T-helper 1 cell treated with Interleukin-12 subunit alpha and Interleukin-12 subunit beta and Interleukin-4 antibody, amounts not matched to agents 30 μg/mL and 1 μg/mL, for 36 hours (primary cell): ENCODE measurements around the gene SORCS3.

Experiments
- H3K27ac Mint-ChIP-seq: one replicate; pipeline ENCODE4 v1.8.0; 2021; ENCODE audit warnings: mild to moderate bottlenecking, mixed read lengths
- H3K27me3 Mint-ChIP-seq: one replicate; pipeline ENCODE4 v1.8.0; 2021; ENCODE audit warnings: low read depth, mixed read lengths
- H3K36me3 Mint-ChIP-seq: one replicate; pipeline ENCODE4 v1.8.0; 2021; ENCODE audit warnings: low read depth, mixed read lengths
- H3K4me1 Mint-ChIP-seq: one replicate; pipeline ENCODE4 v1.8.0; 2021; ENCODE audit warnings: low read depth, mixed read lengths
- H3K4me3 Mint-ChIP-seq: one replicate; pipeline ENCODE4 v1.8.0; 2021; ENCODE audit warnings: mild to moderate bottlenecking, moderate library complexity, mixed read lengths
- H3K9me3 Mint-ChIP-seq: one replicate; pipeline ENCODE4 v1.8.0; 2021; ENCODE audit warnings: mixed read lengths

The SORCS3 gene

GRCh38 chr10:105145711-105146110 lies 504.6 kb downstream of the SORCS3 start:
- Mint-ChIP-seq H3K4me3 (no peak overlapping the region), H3K27me3 (no peaks in the 10 kb centered on the region), H3K27ac (no peak overlapping the region), H3K9me3 (no peaks in the 10 kb centered on the region), H3K4me1 (no peaks in the 10 kb centered on the region), H3K36me3 (no peaks in the 10 kb centered on the region)

- Mint-ChIP-seq H3K36me3 (no peaks in the 10 kb centered on the region), H3K9me3 (no peaks in the 10 kb centered on the region), H3K4me1 (no peaks in the 10 kb centered on the region), H3K27me3 (no peaks in the 10 kb centered on the region), H3K27ac (no peak overlapping the region), H3K4me3 (no peak overlapping the region)
Measured at GRCh38 chr10:105146436-105146835, 505.3 kb downstream of the SORCS3 start.

- Mint-ChIP-seq H3K4me3 (no peak overlapping the region), H3K4me1 (no peaks in the 10 kb centered on the region), H3K27ac (no peak overlapping the region), H3K27me3 (no peaks in the 10 kb centered on the region), H3K36me3 (no peaks in the 10 kb centered on the region), H3K9me3 (no peaks in the 10 kb centered on the region)
Measured at GRCh38 chr10:105148456-105148855, 507.4 kb downstream of the SORCS3 start.

GRCh38 chr10:105148921-105149320 lies 507.8 kb downstream of the SORCS3 start:
- Mint-ChIP-seq H3K4me3 (no peak overlapping the region), H3K36me3 (no peaks in the 10 kb centered on the region), H3K27me3 (no peaks in the 10 kb centered on the region), H3K4me1 (no peaks in the 10 kb centered on the region), H3K9me3 (no peaks in the 10 kb centered on the region), H3K27ac (no peak overlapping the region)

GRCh38 chr10:105149371-105149891 lies 508.3 kb downstream of the SORCS3 start:
- H3K27ac Mint-ChIP-seq = no peak overlapping the region
- no peaks in the 10 kb centered on the region for H3K9me3 Mint-ChIP-seq
- H3K36me3 Mint-ChIP-seq = no peaks in the 10 kb centered on the region
- H3K27me3 Mint-ChIP-seq = no peaks in the 10 kb centered on the region
- no peaks in the 10 kb centered on the region for H3K4me1 Mint-ChIP-seq
- no peak overlapping the region for H3K4me3 Mint-ChIP-seq

- H3K36me3 Mint-ChIP-seq = no peaks in the 10 kb centered on the region
Measured at GRCh38 chr10:105150259-105150880, 509.3 kb downstream of the SORCS3 start.

GRCh38 chr10:105154736-105155135 lies 513.6 kb downstream of the SORCS3 start:
- no peaks in the 10 kb centered on the region for H3K27me3 Mint-ChIP-seq
- H3K4me1 Mint-ChIP-seq = no peaks in the 10 kb centered on the region
- H3K4me3 Mint-ChIP-seq = no peak overlapping the region
- H3K27ac Mint-ChIP-seq = no peak overlapping the region
- no peaks in the 10 kb centered on the region for H3K36me3 Mint-ChIP-seq
- no peaks in the 10 kb centered on the region for H3K9me3 Mint-ChIP-seq

More at GRCh38 chr10:105150259-105150880, 509.3 kb downstream of the SORCS3 start:
- Mint-ChIP-seq H3K4me3 (no peak overlapping the region), H3K27ac (no peak overlapping the region), H3K4me1 (no peaks in the 10 kb centered on the region), H3K9me3 (no peaks in the 10 kb centered on the region), H3K27me3 (no peaks in the 10 kb centered on the region)

- H3K27me3 Mint-ChIP-seq = no peaks in the 10 kb centered on the region
- H3K4me1 Mint-ChIP-seq = no peaks in the 10 kb centered on the region
- no peaks in the 10 kb centered on the region for H3K36me3 Mint-ChIP-seq
- H3K9me3 Mint-ChIP-seq = no peaks in the 10 kb centered on the region
- H3K4me3 Mint-ChIP-seq = no peak overlapping the region
- no peak overlapping the region for H3K27ac Mint-ChIP-seq
Measured at GRCh38 chr10:105159268-105159667, 518.2 kb downstream of the SORCS3 start.

- no peaks in the 10 kb centered on the region for H3K27me3 Mint-ChIP-seq
- no peak overlapping the region for H3K27ac Mint-ChIP-seq
- H3K4me3 Mint-ChIP-seq = no peak overlapping the region
- H3K36me3 Mint-ChIP-seq = no peaks in the 10 kb centered on the region
- H3K4me1 Mint-ChIP-seq = no peaks in the 10 kb centered on the region
- H3K9me3 Mint-ChIP-seq = no peaks in the 10 kb centered on the region
Measured at GRCh38 chr10:105161149-105161548, 520.1 kb downstream of the SORCS3 start.

- H3K27ac Mint-ChIP-seq = no peak overlapping the region
- H3K4me3 Mint-ChIP-seq = no peak overlapping the region
- no peaks in the 10 kb centered on the region for H3K4me1 Mint-ChIP-seq
Measured at GRCh38 chr10:105161767-105162166, 520.7 kb downstream of the SORCS3 start.

GRCh38 chr10:105170521-105170920 lies 529.4 kb downstream of the SORCS3 start:
- Mint-ChIP-seq H3K36me3 (no peaks in the 10 kb centered on the region), H3K27ac (no peak overlapping the region), H3K9me3 (no peaks in the 10 kb centered on the region), H3K27me3 (no peaks in the 10 kb centered on the region), H3K4me1 (no peaks in the 10 kb centered on the region), H3K4me3 (no peak overlapping the region)

More at GRCh38 chr10:105161767-105162166, 520.7 kb downstream of the SORCS3 start:
- H3K36me3 Mint-ChIP-seq = no peaks in the 10 kb centered on the region
- H3K27me3 Mint-ChIP-seq = no peaks in the 10 kb centered on the region
- H3K9me3 Mint-ChIP-seq = no peaks in the 10 kb centered on the region

GRCh38 chr10:105171945-105172344 lies 530.9 kb downstream of the SORCS3 start:
- H3K36me3 Mint-ChIP-seq = no peaks in the 10 kb centered on the region
- no peaks in the 10 kb centered on the region for H3K4me1 Mint-ChIP-seq
- no peaks in the 10 kb centered on the region for H3K27me3 Mint-ChIP-seq
- H3K27ac Mint-ChIP-seq = no peak overlapping the region
- H3K4me3 Mint-ChIP-seq = no peak overlapping the region
- no peaks in the 10 kb centered on the region for H3K9me3 Mint-ChIP-seq

GRCh38 chr10:105181626-105182025 lies 540.5 kb downstream of the SORCS3 start:
- Mint-ChIP-seq H3K4me1 (no peaks in the 10 kb centered on the region), H3K4me3 (no peak overlapping the region), H3K27me3 (no peaks in the 10 kb centered on the region), H3K36me3 (no peaks in the 10 kb centered on the region), H3K9me3 (no peaks in the 10 kb centered on the region), H3K27ac (no peak overlapping the region)

- Mint-ChIP-seq H3K27me3 (no peaks in the 10 kb centered on the region), H3K27ac (no peak overlapping the region), H3K4me3 (no peak overlapping the region), H3K36me3 (no peaks in the 10 kb centered on the region), H3K9me3 (no peaks in the 10 kb centered on the region), H3K4me1 (no peaks in the 10 kb centered on the region)
Measured at GRCh38 chr10:105183536-105183935, 542.4 kb downstream of the SORCS3 start.

- H3K9me3 Mint-ChIP-seq = no peaks in the 10 kb centered on the region
- H3K4me3 Mint-ChIP-seq = no peak overlapping the region
- H3K27me3 Mint-ChIP-seq = no peaks in the 10 kb centered on the region
- no peak overlapping the region for H3K27ac Mint-ChIP-seq
- no peaks in the 10 kb centered on the region for H3K36me3 Mint-ChIP-seq
- H3K4me1 Mint-ChIP-seq = no peaks in the 10 kb centered on the region
Measured at GRCh38 chr10:105185161-105185560, 544.1 kb downstream of the SORCS3 start.

GRCh38 chr10:105187243-105187642 lies 546.2 kb downstream of the SORCS3 start:
- H3K9me3 Mint-ChIP-seq = no peaks in the 10 kb centered on the region
- no peak overlapping the region for H3K27ac Mint-ChIP-seq
- no peak overlapping the region for H3K4me3 Mint-ChIP-seq
- H3K4me1 Mint-ChIP-seq = no peaks in the 10 kb centered on the region
- H3K36me3 Mint-ChIP-seq = no peaks in the 10 kb centered on the region
- no peaks in the 10 kb centered on the region for H3K27me3 Mint-ChIP-seq
